ENCODE data around the gene ATP1B1. TPM values are rescaled to one million over a fixed set of nuclear protein-coding genes. Genes with fewer than 3 reads are reported as not detected.

Gene ATP1B1
- total RNA-seq, 2 donors from 2014 or later: 3.5 to 7.1 TPM

DNA sequence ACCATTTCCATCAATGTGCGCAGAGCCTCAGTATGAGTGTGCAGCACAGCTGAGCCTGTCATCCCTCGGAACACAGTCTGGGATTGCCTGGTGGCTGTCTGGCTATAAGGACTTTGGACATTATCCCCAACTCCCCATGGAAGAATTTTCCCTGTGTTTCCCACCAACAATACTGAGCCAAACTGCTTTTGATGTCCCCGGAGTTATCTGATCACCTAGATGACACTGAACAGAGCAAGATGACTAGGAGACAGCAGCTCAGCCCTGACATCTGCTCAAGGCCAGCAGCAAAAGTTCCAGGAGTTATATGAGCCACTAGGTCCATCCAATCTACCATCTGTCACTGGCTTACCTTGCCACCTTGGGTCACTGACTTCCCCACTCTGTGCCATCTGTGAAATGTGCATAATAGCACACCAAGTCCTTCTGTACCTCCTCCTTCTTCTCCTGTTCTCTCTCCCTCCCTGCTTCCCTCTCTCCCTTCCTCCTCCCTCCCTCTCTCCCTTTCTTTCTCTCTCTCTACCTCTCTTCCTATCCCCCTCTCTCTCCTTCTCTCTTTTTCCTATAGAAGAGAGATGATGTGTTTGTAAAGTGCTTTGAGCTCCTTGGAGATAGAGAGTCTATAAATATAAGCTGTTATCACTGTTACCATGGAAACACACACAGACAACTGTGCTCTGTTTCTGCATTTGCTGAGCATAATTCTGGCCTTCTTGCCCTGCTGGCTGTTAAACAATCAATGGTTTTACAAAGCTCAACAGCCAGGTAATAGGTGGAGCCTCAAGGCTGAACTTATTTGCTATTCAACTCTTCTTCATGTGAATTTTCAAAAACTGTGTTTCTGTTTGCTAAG is 19.7 kb upstream of the ATP1B1 start:
- Mint-ChIP-seq H3K4me3 (peak overlapping the region; percentile 52), H3K27me3 (peaks cover 6% of the 10 kb centered on the region), H3K4me1 (peaks cover 30% of the 10 kb centered on the region), H3K27ac (peak overlapping the region; percentile 89), H3K36me3 (ENCODE audit: low read depth) (no peaks in the 10 kb centered on the region)
- DNase-seq (no peak), ATAC-seq (peak; percentile 84)
- H3K9me3 ChIP-seq (ENCODE audit: control insufficient read depth, low read length, poor library complexity, severe bottlenecking): no peaks in the 10 kb centered on the region

DNA sequence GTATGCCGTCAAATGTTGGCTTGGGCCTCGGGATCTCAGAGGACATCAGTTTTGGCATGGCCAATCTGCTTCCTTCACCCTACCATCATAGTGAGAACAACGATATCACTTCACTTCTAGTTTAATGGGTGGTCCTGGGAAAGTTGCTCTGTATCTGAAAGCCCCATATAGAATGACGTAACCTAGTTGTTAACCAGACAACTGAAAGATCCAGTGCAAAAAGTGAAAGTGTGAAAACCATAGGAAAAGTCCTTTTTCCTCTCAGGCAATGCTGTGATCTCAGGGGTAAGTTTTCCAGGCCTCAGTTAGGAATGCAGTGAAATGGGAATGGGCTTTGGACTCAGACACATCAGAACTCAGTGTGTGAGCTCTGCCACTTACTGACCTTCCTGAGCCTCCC is 18.6 kb upstream of the ATP1B1 start:
- H3K27ac Mint-ChIP-seq: peak overlapping the region; percentile 89
- no peak for DNase-seq
- H3K4me3 Mint-ChIP-seq: no peak overlapping the region
- no peaks in the 10 kb centered on the region for H3K9me3 ChIP-seq (ENCODE audit: control insufficient read depth, low read length, poor library complexity, severe bottlenecking)
- peaks cover 6% of the 10 kb centered on the region for H3K27me3 Mint-ChIP-seq
- no peaks in the 10 kb centered on the region for H3K36me3 Mint-ChIP-seq (ENCODE audit: low read depth)
- peaks cover 30% of the 10 kb centered on the region for H3K4me1 Mint-ChIP-seq
- no peak for ATAC-seq

DNA sequence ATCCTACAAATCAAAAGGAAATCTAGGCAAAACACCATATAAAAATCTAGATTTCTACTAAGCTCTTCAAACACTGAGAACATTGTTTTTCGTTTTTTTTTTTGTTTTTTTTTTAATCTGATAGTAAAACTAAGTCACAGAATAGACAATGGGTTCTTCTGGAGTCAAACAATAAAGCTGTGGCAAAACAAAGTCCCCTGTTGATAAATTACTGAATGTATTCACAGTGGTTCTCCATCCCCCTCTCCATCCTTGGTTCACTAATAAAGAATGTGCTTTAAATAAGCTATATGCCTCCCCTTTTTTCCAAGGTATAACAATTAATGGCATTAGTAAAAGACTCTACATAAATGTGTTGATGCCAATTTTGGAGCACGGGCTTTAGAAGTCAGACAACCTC is 16.7 kb upstream of the ATP1B1 start:
- Mint-ChIP-seq H3K4me3 (no peak overlapping the region), H3K27me3 (peaks cover 18% of the 10 kb centered on the region), H3K36me3 (ENCODE audit: low read depth) (no peaks in the 10 kb centered on the region), H3K4me1 (peaks cover 30% of the 10 kb centered on the region), H3K27ac (peak overlapping the region; percentile 77)
- ATAC-seq: no peak
- no peak for DNase-seq
- no peaks in the 10 kb centered on the region for H3K9me3 ChIP-seq (ENCODE audit: control insufficient read depth, low read length, poor library complexity, severe bottlenecking)

DNA sequence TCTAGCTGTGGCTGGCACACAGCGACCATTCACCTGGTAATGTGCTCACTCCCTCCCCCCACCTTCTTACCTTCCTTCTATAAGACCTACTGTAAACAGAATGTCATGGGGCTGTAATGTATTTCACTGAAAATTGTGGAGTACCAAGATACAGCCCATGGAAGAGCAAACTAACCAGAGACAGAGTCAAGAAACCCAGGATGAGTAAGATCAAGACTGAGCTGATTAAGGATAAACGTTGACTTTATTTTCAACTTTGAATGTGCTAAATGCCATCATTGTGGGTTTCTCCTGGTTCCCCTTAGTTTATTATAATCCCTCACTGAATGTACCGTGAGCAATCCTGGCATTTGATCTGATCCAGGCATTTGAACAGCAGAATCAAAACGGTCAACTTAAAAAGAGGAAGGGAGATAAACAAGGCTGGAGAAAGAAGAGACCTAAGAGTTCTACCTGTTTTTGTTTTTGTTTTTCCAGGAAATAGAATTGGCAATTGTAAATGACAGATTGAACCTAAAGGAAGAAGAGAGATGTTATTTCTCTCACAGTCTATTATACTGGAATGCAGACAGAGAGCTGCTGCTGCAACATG is 16.1 kb upstream of the ATP1B1 start:
- Mint-ChIP-seq H3K36me3 (ENCODE audit: low read depth) (no peaks in the 10 kb centered on the region), H3K27ac (peak overlapping the region; percentile 77), H3K4me1 (peaks cover 27% of the 10 kb centered on the region), H3K4me3 (no peak overlapping the region), H3K27me3 (peaks cover 18% of the 10 kb centered on the region)
- DNase-seq: no peak
- ATAC-seq: no peak
- no peaks in the 10 kb centered on the region for H3K9me3 ChIP-seq (ENCODE audit: control insufficient read depth, low read length, poor library complexity, severe bottlenecking)

DNA sequence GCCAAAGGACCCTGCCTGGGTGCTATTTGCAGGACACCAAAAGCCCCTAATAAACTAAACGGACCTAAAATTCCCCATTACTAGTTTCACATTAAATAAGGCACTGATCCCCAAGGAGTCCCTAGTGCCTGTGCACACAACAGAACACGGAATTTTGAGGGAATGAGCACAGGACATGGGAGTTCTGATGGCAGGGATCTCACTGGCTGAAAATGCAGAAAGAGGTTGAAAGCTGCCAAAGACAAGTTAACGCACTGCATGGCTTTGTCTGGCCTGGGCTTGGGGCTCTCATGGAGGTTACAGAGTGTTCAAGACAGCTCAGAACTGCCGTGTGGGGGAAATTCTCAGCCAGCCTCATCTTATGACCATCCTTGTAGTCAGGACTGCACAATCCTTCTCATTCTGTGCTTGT is 15.6 kb upstream of the ATP1B1 start:
- H3K36me3 Mint-ChIP-seq (ENCODE audit: low read depth): no peaks in the 10 kb centered on the region
- H3K4me1 Mint-ChIP-seq: peaks cover 26% of the 10 kb centered on the region
- H3K4me3 Mint-ChIP-seq: no peak overlapping the region
- peaks cover 18% of the 10 kb centered on the region for H3K27me3 Mint-ChIP-seq
- DNase-seq (no peak), ATAC-seq (no peak)
- no peak overlapping the region for H3K27ac Mint-ChIP-seq
- H3K9me3 ChIP-seq (ENCODE audit: control insufficient read depth, low read length, poor library complexity, severe bottlenecking): no peaks in the 10 kb centered on the region

DNA sequence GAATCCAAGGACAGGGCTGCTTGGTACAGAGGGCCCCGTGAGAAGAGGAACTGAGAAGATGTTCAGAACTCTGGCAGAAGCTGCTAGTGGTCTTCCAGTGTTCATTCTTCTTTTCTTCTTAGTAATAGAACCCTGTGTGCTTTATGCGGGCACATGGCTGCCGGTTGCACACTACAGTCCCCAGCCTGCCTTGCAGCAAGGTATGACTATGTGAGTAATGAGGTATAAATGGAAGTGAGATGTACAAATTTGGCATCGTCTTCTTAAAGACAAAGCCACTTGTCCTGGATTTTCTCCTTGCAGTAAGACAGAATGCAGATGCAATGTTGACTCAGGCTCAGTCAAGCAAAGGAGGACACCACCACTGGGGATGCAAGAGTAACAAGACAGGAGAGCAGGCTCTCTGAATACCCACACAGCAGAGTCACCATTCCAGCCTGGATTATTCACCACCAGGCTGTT is 15.0 kb upstream of the ATP1B1 start:
- H3K9me3 ChIP-seq (ENCODE audit: control insufficient read depth, low read length, poor library complexity, severe bottlenecking): no peaks in the 10 kb centered on the region
- Mint-ChIP-seq H3K27ac (no peak overlapping the region), H3K4me3 (no peak overlapping the region), H3K36me3 (ENCODE audit: low read depth) (no peaks in the 10 kb centered on the region), H3K27me3 (peaks cover 18% of the 10 kb centered on the region), H3K4me1 (peaks cover 22% of the 10 kb centered on the region)
- no peak for ATAC-seq
- DNase-seq: no peak

DNA sequence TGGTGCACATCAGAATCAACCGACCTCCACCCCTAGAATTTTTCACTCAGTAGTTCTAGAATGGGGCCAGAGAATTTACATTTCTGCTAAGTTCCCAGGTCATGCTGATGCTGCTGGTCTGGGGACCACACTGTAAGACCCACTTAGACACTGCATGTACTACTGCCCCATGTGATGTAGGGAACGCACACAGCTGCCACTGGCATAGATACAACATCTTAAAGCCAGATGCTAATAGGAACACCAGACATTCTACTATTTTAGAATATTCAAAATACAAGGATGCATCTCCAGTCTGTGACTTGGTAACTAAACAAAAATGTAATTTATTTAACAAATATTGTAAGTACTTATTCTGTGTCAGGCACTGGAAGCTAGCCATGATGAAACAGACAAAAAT is 14.1 kb upstream of the ATP1B1 start:
- no peak for ATAC-seq

DNA sequence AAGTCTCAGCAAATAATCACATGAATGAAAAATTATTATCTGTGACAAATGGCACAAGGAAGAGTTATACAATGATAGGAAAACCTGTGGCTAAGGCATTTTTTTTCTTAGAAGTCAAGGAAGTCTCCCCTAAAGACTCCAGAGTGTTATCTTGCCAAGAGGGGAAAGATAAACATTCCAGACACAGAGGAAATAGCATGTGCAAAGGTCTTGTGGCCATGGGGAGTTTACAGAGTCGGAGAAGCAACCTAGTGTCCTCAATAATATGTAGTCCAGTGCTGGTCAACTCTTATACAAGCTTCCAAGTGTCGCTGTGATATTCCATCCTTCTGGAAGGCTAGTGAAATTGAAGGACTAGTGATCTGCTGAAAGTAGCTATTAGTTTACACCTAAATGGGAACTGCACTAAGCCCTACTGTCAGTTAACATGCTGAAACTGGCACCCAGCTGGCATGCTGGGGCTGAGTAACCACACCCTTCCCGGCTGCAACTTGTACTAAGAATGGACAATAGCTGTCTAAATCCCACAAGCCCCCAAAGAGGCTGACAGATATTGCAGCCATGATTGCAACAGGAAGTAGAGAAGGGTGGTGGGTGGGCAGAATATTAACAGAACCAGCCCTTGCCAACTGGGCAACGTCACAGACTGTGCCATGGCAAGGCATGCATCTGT is 11.5 kb upstream of the ATP1B1 start:
- no peak overlapping the region for H3K27ac Mint-ChIP-seq

More for the DNA sequence above, 14.1 kb upstream of the ATP1B1 start:
- Mint-ChIP-seq H3K27ac (no peak overlapping the region), H3K4me3 (no peak overlapping the region), H3K27me3 (peaks cover 18% of the 10 kb centered on the region), H3K4me1 (peaks cover 13% of the 10 kb centered on the region), H3K36me3 (ENCODE audit: low read depth) (no peaks in the 10 kb centered on the region)
- H3K9me3 ChIP-seq (ENCODE audit: control insufficient read depth, low read length, poor library complexity, severe bottlenecking): no peaks in the 10 kb centered on the region
- no peak for DNase-seq

DNA sequence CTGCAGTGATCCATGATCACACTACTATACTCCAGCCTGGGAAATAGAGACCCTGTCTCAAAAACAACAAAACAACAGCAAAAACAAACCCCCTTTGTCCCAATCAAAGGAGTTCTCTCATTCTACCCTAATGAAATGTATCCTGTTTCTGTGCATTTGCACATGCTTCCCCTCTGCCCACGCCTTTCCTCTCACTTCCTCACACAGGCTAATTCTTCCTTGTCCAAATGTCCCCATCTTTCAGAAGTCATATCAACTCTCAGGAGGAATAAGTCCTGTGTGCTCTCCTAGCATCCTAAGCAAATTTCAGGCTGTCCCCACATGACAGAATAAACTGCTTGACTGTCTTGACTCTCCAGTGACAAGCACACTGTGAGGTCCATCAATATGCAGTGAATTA is 8.1 kb upstream of the ATP1B1 start:
- Mint-ChIP-seq H3K27me3 (peaks cover 17% of the 10 kb centered on the region), H3K4me3 (no peak overlapping the region), H3K36me3 (ENCODE audit: low read depth) (peaks cover 2% of the 10 kb centered on the region), H3K27ac (no peak overlapping the region), H3K4me1 (peaks cover 3% of the 10 kb centered on the region)
- DNase-seq (no peak), ATAC-seq (no peak)
- H3K9me3 ChIP-seq (ENCODE audit: control insufficient read depth, low read length, poor library complexity, severe bottlenecking): no peaks in the 10 kb centered on the region

More for the DNA sequence above, 11.5 kb upstream of the ATP1B1 start:
- peaks cover 2% of the 10 kb centered on the region for H3K36me3 Mint-ChIP-seq (ENCODE audit: low read depth)
- peaks cover 8% of the 10 kb centered on the region for H3K4me1 Mint-ChIP-seq
- H3K27me3 Mint-ChIP-seq: peaks cover 23% of the 10 kb centered on the region
- DNase-seq (no peak), ATAC-seq (no peak)
- no peaks in the 10 kb centered on the region for H3K9me3 ChIP-seq (ENCODE audit: control insufficient read depth, low read length, poor library complexity, severe bottlenecking)
- no peak overlapping the region for H3K4me3 Mint-ChIP-seq

DNA sequence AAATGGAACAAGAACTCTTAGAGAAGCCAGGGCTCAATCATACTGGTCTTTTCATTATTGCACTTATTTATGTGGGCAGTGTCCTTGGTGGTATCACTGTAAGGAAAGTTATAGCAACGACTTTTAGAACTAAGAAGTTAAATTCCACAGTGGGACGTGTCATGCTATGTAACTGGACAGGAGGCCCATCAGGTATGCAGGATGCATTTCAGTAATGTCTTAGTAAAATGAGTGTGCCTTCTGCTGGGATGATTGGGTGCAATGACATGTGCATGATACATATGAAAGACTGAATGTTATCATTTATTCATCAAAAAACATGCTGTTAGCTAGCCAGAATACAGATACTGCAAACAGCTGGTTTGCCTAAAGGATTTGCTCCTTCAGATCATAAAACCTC is 6.9 kb upstream of the ATP1B1 start:
- H3K27me3 Mint-ChIP-seq: peaks cover 10% of the 10 kb centered on the region
- no peaks in the 10 kb centered on the region for H3K9me3 ChIP-seq (ENCODE audit: control insufficient read depth, low read length, poor library complexity, severe bottlenecking)
- peaks cover 2% of the 10 kb centered on the region for H3K36me3 Mint-ChIP-seq (ENCODE audit: low read depth)
- DNase-seq (no peak), ATAC-seq (no peak)
- H3K4me1 Mint-ChIP-seq: peaks cover 3% of the 10 kb centered on the region
- H3K27ac Mint-ChIP-seq: no peak overlapping the region
- no peak overlapping the region for H3K4me3 Mint-ChIP-seq

DNA sequence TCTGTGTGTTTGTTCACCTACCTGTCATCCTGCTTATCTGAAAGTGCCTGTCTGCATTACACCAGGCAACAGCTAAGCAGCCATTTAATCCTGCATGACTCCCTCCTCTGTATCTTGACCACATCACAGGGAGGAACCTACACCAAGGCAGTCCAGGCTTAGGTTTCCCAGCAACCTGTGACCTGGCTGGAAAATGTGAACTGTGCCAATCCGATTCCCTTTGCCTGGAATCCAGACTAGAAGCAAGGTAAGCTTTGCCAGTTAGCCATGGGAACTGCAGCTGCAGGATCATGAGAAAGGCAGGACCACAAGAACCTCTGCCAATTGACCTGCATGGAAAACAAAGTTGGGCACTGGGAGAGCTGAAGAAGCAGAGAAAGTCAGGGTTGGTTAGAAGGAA is 6.3 kb upstream of the ATP1B1 start:
- H3K27me3 Mint-ChIP-seq: peaks cover 12% of the 10 kb centered on the region
- no peak overlapping the region for H3K27ac Mint-ChIP-seq
- H3K36me3 Mint-ChIP-seq (ENCODE audit: low read depth): peaks cover 2% of the 10 kb centered on the region
- DNase-seq: no peak
- peaks cover 8% of the 10 kb centered on the region for H3K4me1 Mint-ChIP-seq
- no peaks in the 10 kb centered on the region for H3K9me3 ChIP-seq (ENCODE audit: control insufficient read depth, low read length, poor library complexity, severe bottlenecking)
- H3K4me3 Mint-ChIP-seq: no peak overlapping the region
- ATAC-seq: no peak

DNA sequence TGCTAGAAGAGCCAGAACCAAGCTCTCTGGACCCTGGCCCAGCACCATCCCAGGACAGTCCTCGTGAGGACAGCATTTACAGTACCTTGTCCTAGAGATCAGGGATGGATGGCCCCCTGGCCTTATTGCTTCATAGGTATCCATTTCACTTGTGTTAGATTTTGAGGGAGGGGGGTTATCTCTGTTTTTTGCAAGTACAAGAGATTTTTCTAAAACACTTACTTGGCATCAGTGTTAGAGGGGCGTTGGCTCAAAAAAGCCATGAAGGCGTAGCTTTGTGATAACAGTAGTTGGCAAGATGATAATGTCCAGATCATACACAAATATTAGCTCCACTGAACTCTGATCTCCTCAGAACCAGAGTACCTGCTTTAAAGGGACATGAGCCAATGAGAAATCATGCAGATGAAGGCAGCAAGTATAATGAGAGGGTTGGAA is 5.8 kb upstream of the ATP1B1 start:
- no peak for DNase-seq
- Mint-ChIP-seq H3K27ac (no peak overlapping the region), H3K27me3 (peaks cover 13% of the 10 kb centered on the region), H3K4me3 (no peak overlapping the region), H3K36me3 (ENCODE audit: low read depth) (peaks cover 2% of the 10 kb centered on the region), H3K4me1 (peaks cover 8% of the 10 kb centered on the region)
- H3K9me3 ChIP-seq (ENCODE audit: control insufficient read depth, low read length, poor library complexity, severe bottlenecking): no peaks in the 10 kb centered on the region
- ATAC-seq: no peak

DNA sequence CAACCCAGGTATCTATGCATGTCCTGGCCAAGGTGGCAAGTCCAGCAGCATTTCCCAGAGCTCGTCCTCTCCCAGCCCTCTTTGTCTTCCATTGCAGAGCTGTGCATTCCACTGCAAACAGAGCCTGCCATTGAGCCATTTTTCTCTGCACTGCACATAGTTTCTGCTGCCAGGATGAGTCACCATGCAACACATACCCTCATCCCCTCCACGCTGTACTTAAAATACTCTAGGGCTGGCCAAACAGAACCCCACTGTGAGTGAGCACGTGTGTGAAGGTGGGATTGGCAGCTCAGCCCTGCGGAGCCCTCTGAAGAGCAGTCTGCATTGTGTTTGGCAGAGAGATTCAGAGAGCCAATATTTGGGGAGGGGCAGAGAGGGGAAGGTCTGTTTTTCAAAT is 3.9 kb upstream of the ATP1B1 start:
- no peak for DNase-seq
- H3K4me1 Mint-ChIP-seq: peaks cover 15% of the 10 kb centered on the region
- no peak overlapping the region for H3K4me3 Mint-ChIP-seq
- H3K9me3 ChIP-seq (ENCODE audit: control insufficient read depth, low read length, poor library complexity, severe bottlenecking): no peaks in the 10 kb centered on the region
- no peak overlapping the region for H3K27ac Mint-ChIP-seq
- ATAC-seq: no peak
- peaks cover 20% of the 10 kb centered on the region for H3K27me3 Mint-ChIP-seq
- peaks cover 4% of the 10 kb centered on the region for H3K36me3 Mint-ChIP-seq (ENCODE audit: low read depth)

Data from T-helper 17 cell (primary cell).